B cell (primary cell): ENCODE measurements around the gene STPG1. TPM values are rescaled to one million over a fixed set of nuclear protein-coding genes. Genes with fewer than 3 reads are reported as not detected.
"Not testable (repeated sequence)": the region's sequence is repeated elsewhere in the genome, so short reads cannot be mapped to it uniquely, and the experiment has no call there.

Source experiments
- ATAC-seq: fragments of 200-7000 bp; cut with Tn5 transposase; one replicate; pipeline ENCODE4 v1.10.0; 2021; ENCODE audit warnings: low read depth, mild to moderate bottlenecking, moderate number of reproducible peaks, moderate library complexity
- CTCF ChIA-PET: fragments of 350-600 bp; sonication (Branson Sonifier 250); formaldehyde crosslinking; loops from one replicate; lab custom pipeline; 2021; ENCODE audit warnings: antibody characterized with exemption, inconsistent platforms; lab: Charles Lee
- POLR2A ChIA-PET: fragments of 350-600 bp; sonication (Branson Sonifier 250); formaldehyde crosslinking; loops from one replicate; lab custom pipeline; 2021; ENCODE audit warnings: antibody characterized with exemption; lab: Charles Lee
- DNase-seq: peaks from one replicate; pipeline ENCODE4 v3.0.0; 2013
- H2AFZ ChIP-seq: 2 replicates; pipeline ENCODE4 v1.6.1; 2012; ENCODE audit warnings: mild to moderate bottlenecking, low read depth, low read length; ENCODE audit not compliant: insufficient read depth, poor library complexity, severe bottlenecking
- H3K27ac ChIP-seq, 2 donors: 1 replicate in 1 of 2; 2 replicates in 1 of 2; pipeline ENCODE4 v1.5.1; 2012 to 2013; ENCODE audit warnings: low read length in 2 of 2, mild to moderate bottlenecking in 2 of 2, moderate library complexity in 1 of 2
- H3K27me3 ChIP-seq, 4 experiments: fragments of 200-600 bp in 1 of 4; sonication (generic) in 1 of 4; replicated peaks in 1 of 4; 1 replicate in 2 of 4; 2 replicates in 2 of 4; pipeline versions ENCODE4 v1.6.1 to v1.7.0; 2013 to 2016; ENCODE audit warnings: low read length in 3 of 4, mild to moderate bottlenecking in 2 of 4, mixed read lengths in 1 of 4, moderate library complexity in 1 of 4; ENCODE audit not compliant: insufficient read depth in 4 of 4, control insufficient read depth in 3 of 4; ENCODE audit errors: control extremely low read depth in 1 of 4
- H3K36me3 ChIP-seq, 2 experiments: replicated peaks in 1 of 2; 1 replicate in 1 of 2; 2 replicates in 1 of 2; pipeline versions ENCODE4 v1.6.1 to v1.7.1; 2013; ENCODE audit warnings: low read length in 1 of 2; ENCODE audit not compliant: insufficient read depth in 2 of 2, control insufficient read depth in 1 of 2; ENCODE audit errors: control extremely low read depth in 1 of 2, extremely low read depth in 1 of 2
- H3K4me1 ChIP-seq, 2 donors: fragments of 200-600 bp in 1 of 2; sonication (generic) in 1 of 2; 1 replicate in 1 of 2; 2 replicates in 1 of 2; pipeline versions ENCODE4 v1.5.1 to v1.6.1; 2013 to 2017; ENCODE audit warnings: low read length in 2 of 2; ENCODE audit not compliant: control insufficient read depth in 2 of 2, insufficient read depth in 2 of 2
- H3K4me2 ChIP-seq: replicated peaks from 2 replicates; pipeline ENCODE3; 2012; ENCODE audit warnings: mild to moderate bottlenecking, low read depth, low read length; ENCODE audit not compliant: poor library complexity, severe bottlenecking
- H3K4me3 ChIP-seq, 5 experiments: fragments of 200-600 bp in 1 of 5; sonication (generic) in 1 of 5; 1 replicate in 3 of 5; 2 replicates in 2 of 5; pipeline versions ENCODE4 v1.5.1 to v1.7.0; 2011 to 2016; ENCODE audit warnings: low read length in 4 of 5, mild to moderate bottlenecking in 4 of 5, low read depth in 2 of 5, control low read depth in 1 of 5, moderate library complexity in 1 of 5; ENCODE audit not compliant: insufficient read depth in 1 of 5; ENCODE audit errors: control extremely low read depth in 1 of 5, extremely low read depth in 1 of 5
- H3K79me2 ChIP-seq: fragments of 200-600 bp; sonication (generic); one replicate; pipeline ENCODE4 v1.6.0; 2016; ENCODE audit warnings: low read length; ENCODE audit not compliant: control insufficient read depth, insufficient read depth
- H3K9ac ChIP-seq: fragments of 200-600 bp; sonication (generic); 2 replicates; pipeline ENCODE4 v1.6.1; 2017; ENCODE audit warnings: mild to moderate bottlenecking, low read length, moderate library complexity
- H3K9me3 ChIP-seq, 3 donors: one replicate each; pipeline versions ENCODE4 v1.6.1 to v1.7.1; 2013; ENCODE audit warnings: low read length in 2 of 3; ENCODE audit not compliant: control insufficient read depth in 2 of 3, insufficient read depth in 1 of 3; ENCODE audit errors: control extremely low read depth in 1 of 3
- H4K20me1 ChIP-seq: 2 replicates; pipeline ENCODE4 v1.6.0; 2012; ENCODE audit warnings: mild to moderate bottlenecking, low read length; ENCODE audit not compliant: insufficient read depth, control insufficient read depth, poor library complexity, severe bottlenecking
- H3K27ac Mint-ChIP-seq: one replicate; pipeline ENCODE4 v1.8.0; 2021; ENCODE audit warnings: mixed read lengths
- H3K27me3 Mint-ChIP-seq: one replicate; pipeline ENCODE4 v1.8.0; 2021; ENCODE audit warnings: mixed read lengths
- H3K4me1 Mint-ChIP-seq: one replicate; pipeline ENCODE4 v1.8.0; 2021; ENCODE audit warnings: mixed read lengths
- H3K4me3 Mint-ChIP-seq: one replicate; pipeline ENCODE4 v1.8.0; 2021; ENCODE audit warnings: mixed read lengths
- H3K9me3 Mint-ChIP-seq: one replicate; pipeline ENCODE4 v1.8.0; 2022; ENCODE audit warnings: mixed read lengths; ENCODE audit not compliant: insufficient read depth
- CTCF ChIP-seq: fragments of 200-600 bp; IDR thresholded peaks from one replicate; pipeline ENCODE4 v1.8.0; 2022; ENCODE audit warnings: antibody characterized with exemption, mild to moderate bottlenecking
- EZH2 ChIP-seq: IDR thresholded peaks from 2 replicates; pipeline ENCODE4 v1.6.1; 2012; ENCODE audit warnings: borderline replicate concordance, low read depth, mild to moderate bottlenecking, moderate library complexity, low read length; ENCODE audit not compliant: insufficient read depth, poor library complexity, severe bottlenecking
- WGBS: methylation state at CpG from one replicate; pipeline ENCODE4 v1.1.5; 2013; ENCODE audit warnings: missing lambda C conversion rate; ENCODE audit not compliant: insufficient coverage; 5-methylcytosine and 5-hydroxymethylcytosine counted together
- intact Hi-C: fragments of 100-400 bp; cut with micrococcal nuclease; formaldehyde crosslinking; loops from one replicate; pipeline ENCODE4 v1.10.0; 2022
- polyA plus RNA-seq: library from polyadenylated mRNA; depleted of rRNA; stranded (reverse); fragments of >200 nt; gene quantifications from 2 replicates; pipeline ENCODE4 v1.2.3, GENCODE V29; 2012
- total RNA-seq, 2 donors: library from RNA; stranded (reverse); fragments of 120-200 nt in 1 of 2; gene quantifications; 1 replicate in 1 of 2; 2 replicates in 1 of 2; pipeline versions ENCODE4 v1.2.3 to v1.2.4, GENCODE V29; 2013 to 2022

Gene STPG1
- total and polyA plus RNA-seq, 2 donors (not counting 1 experiment from before 2014, with no cell fraction given), result 4.6 to 6.1 TPM

GRCh38 chr1:24450857-24451397 is 37.3 kb upstream of the STPG1 start:
- Histone ChIP-seq H3K4me3 (no peak overlapping the region), H3K4me1 (no peaks in the 10 kb centered on the region), H3K9me3 (no peaks in the 10 kb centered on the region), H3K27me3 (no peaks in the 10 kb centered on the region), H3K79me2 (no peaks in the 10 kb centered on the region), H3K36me3 (peaks cover 13 to 80% of the 10 kb centered on the region in 2 experiments), H3K4me2 (no peak overlapping the region), H3K27ac (no peak overlapping the region), H3K9ac (no peak overlapping the region), H4K20me1 (no peaks in the 10 kb centered on the region), H2AFZ (no peak overlapping the region)
- no peak for DNase-seq
- Mint-ChIP-seq H3K27me3 (no peaks in the 10 kb centered on the region), H3K9me3 (no peaks in the 10 kb centered on the region), H3K4me3 (no peak overlapping the region), H3K4me1 (no peaks in the 10 kb centered on the region), H3K27ac (no peak overlapping the region)
- POLR2A ChIA-PET, result no interaction called here
- no peak for TF ChIP-seq CTCF
- TF ChIP-seq EZH2, result no peak
- intact Hi-C loops, result no loop called here
- CTCF ChIA-PET, result interaction anchor here (2.0 kb wide), 1 partner anchor 36 kb away, joined by 5 read pairs; the partner anchor contains the start of gene NIPAL3
- no peak for ATAC-seq
- WGBS, result 95% methylated on average over 4 of the region's 5 CpGs

- H3K4me1 Mint-ChIP-seq, result no peaks in the 10 kb centered on the region
- DNase-seq, result no peak
- no peaks in the 10 kb centered on the region for H3K9me3 ChIP-seq
- H3K79me2 ChIP-seq, result no peaks in the 10 kb centered on the region
- ChIA-PET POLR2A (no interaction called here), CTCF (no interaction called here)
- no peak overlapping the region for H3K4me3 ChIP-seq
- no peak overlapping the region for H3K9ac ChIP-seq
- no CpG with 5 or more reads among the region's 4 CpGs for WGBS
- no peaks in the 10 kb centered on the region for H3K27me3 ChIP-seq
- H3K4me2 ChIP-seq, result no peak overlapping the region
- no peak overlapping the region for H3K27ac Mint-ChIP-seq
- TF ChIP-seq CTCF, result no peak
- no peak for TF ChIP-seq EZH2
- H4K20me1 ChIP-seq, result no peaks in the 10 kb centered on the region
- H3K27ac ChIP-seq, result no peak overlapping the region
- intact Hi-C loops, result no loop called here
- no peaks in the 10 kb centered on the region for H3K9me3 Mint-ChIP-seq
- H3K27me3 Mint-ChIP-seq, result no peaks in the 10 kb centered on the region
- H3K4me1 ChIP-seq, result no peaks in the 10 kb centered on the region
- ATAC-seq, result no peak
- peaks cover 13 to 80% of the 10 kb centered on the region in 2 experiments for H3K36me3 ChIP-seq
- H3K4me3 Mint-ChIP-seq, result no peak overlapping the region
- H2AFZ ChIP-seq, result no peak overlapping the region
These were observed 36.7 kb upstream of the STPG1 start for GRCh38 chr1:24450316-24450715.

GRCh38 chr1:24446446-24446845 is 32.9 kb upstream of the STPG1 start:
- H3K4me3 ChIP-seq, H3K4me2 ChIP-seq, H3K79me2 ChIP-seq, H2AFZ ChIP-seq, H3K9me3 ChIP-seq, intact Hi-C loops, POLR2A ChIA-PET, H3K4me1 ChIP-seq, H3K9ac ChIP-seq, H3K4me1 Mint-ChIP-seq, ATAC-seq, H3K4me3 Mint-ChIP-seq, H3K9me3 Mint-ChIP-seq, CTCF ChIA-PET, H3K27ac Mint-ChIP-seq, H3K27me3 ChIP-seq, H3K27ac ChIP-seq, H3K27me3 Mint-ChIP-seq, DNase-seq, H4K20me1 ChIP-seq: not testable (repeated sequence)
- H3K36me3 ChIP-seq, result peaks cover 16 to 74% of the 10 kb centered on the region in 2 experiments
- no CpG with 5 or more reads among the region's 2 CpGs for WGBS
